WTC11 (cell line): ENCODE data around the gene NAPSA. TPM values are rescaled to one million over a fixed set of nuclear protein-coding genes. Genes with fewer than 3 reads are reported as not detected.

Experiments used
- ATAC-seq: fragments of 200-7000 bp; cut with Tn5 transposase; 2 replicates; pipeline ENCODE4 v1.10.0; 2021; ENCODE audit warnings: mild to moderate bottlenecking, moderate library complexity
- CTCF ChIA-PET: fragments of 300-600 bp; sonication (Branson Sonifier 250); formaldehyde crosslinking; loops from one replicate; lab custom pipeline; 2021; ENCODE audit warnings: antibody characterized with exemption; lab: Charles Lee
- POLR2A ChIA-PET: fragments of 350-600 bp; sonication (Branson Sonifier 250); formaldehyde crosslinking; loops from one replicate; lab custom pipeline; 2021; ENCODE audit warnings: antibody characterized with exemption; lab: Charles Lee
- DNase-seq: peaks from one replicate; pipeline ENCODE4 v3.0.0; 2021; ENCODE audit warnings: low spot score
- H3K27ac Mint-ChIP-seq: 2 replicates; pipeline ENCODE4 v1.8.0; 2021; ENCODE audit warnings: mixed read lengths
- H3K27me3 Mint-ChIP-seq: 2 replicates; pipeline ENCODE4 v1.8.0; 2021; ENCODE audit warnings: low read depth, mild to moderate bottlenecking, moderate library complexity, mixed read lengths
- H3K36me3 Mint-ChIP-seq: 2 replicates; pipeline ENCODE4 v1.8.0; 2021; ENCODE audit warnings: mixed read lengths
- H3K4me1 Mint-ChIP-seq: 2 replicates; pipeline ENCODE4 v1.8.0; 2022; ENCODE audit warnings: mixed read lengths
- H3K4me3 Mint-ChIP-seq: 2 replicates; pipeline ENCODE4 v1.8.0; 2021; ENCODE audit warnings: mild to moderate bottlenecking, moderate library complexity, mixed read lengths
- H3K9me3 Mint-ChIP-seq: 2 replicates; pipeline ENCODE4 v1.8.0; 2021; ENCODE audit warnings: mixed read lengths
- ARID4B ChIP-seq: sonication (generic); formaldehyde crosslinking; IDR thresholded peaks from 2 replicates; pipeline ENCODE4 v1.8.0; 2023; ENCODE audit warnings: missing genetic modification reagents, mild to moderate bottlenecking, borderline replicate concordance
- E2F5 ChIP-seq: sonication (generic); formaldehyde crosslinking; IDR thresholded peaks from 2 replicates; pipeline ENCODE4 v1.8.1; 2022; ENCODE audit warnings: mild to moderate bottlenecking, moderate library complexity, missing genetic modification reagents
- FOXJ3 ChIP-seq: sonication (generic); formaldehyde crosslinking; IDR thresholded peaks from 2 replicates; pipeline ENCODE4 v1.9.0; 2021; ENCODE audit warnings: missing genetic modification reagents, mild to moderate bottlenecking, borderline replicate concordance
- FOXP1 ChIP-seq: sonication (generic); formaldehyde crosslinking; IDR thresholded peaks from 2 replicates; pipeline ENCODE4 v1.8.0; 2022; ENCODE audit warnings: missing genetic modification reagents, mild to moderate bottlenecking, moderate library complexity, borderline replicate concordance
- IRF1 ChIP-seq: sonication (generic); formaldehyde crosslinking; IDR thresholded peaks from 2 replicates; pipeline ENCODE4 v1.8.0; 2023; ENCODE audit warnings: missing genetic modification reagents
- MYBL2 ChIP-seq: sonication (generic); formaldehyde crosslinking; IDR thresholded peaks from 2 replicates; pipeline ENCODE4 v1.8.1; 2023; ENCODE audit warnings: mild to moderate bottlenecking, moderate library complexity, missing genetic modification reagents
- OVOL2 ChIP-seq: fragments of 250-450 bp; sonication (Bioruptor Pico); IDR thresholded peaks from 2 replicates; pipeline ENCODE4 v1.9.0; 2021; ENCODE audit warnings: mild to moderate bottlenecking, borderline replicate concordance
- TP53 ChIP-seq: sonication (generic); formaldehyde crosslinking; IDR thresholded peaks from 2 replicates; pipeline ENCODE4 v1.8.1; 2023; ENCODE audit warnings: mild to moderate bottlenecking, missing genetic modification reagents
- ZNF121 ChIP-seq: sonication (generic); formaldehyde crosslinking; IDR thresholded peaks from 2 replicates; pipeline ENCODE4 v1.8.0; 2023; ENCODE audit warnings: missing genetic modification reagents
- ZNF232 ChIP-seq: sonication (generic); formaldehyde crosslinking; IDR thresholded peaks from 2 replicates; pipeline ENCODE4 v1.8.0; 2022; ENCODE audit warnings: mild to moderate bottlenecking, missing genetic modification reagents
- ZNF281 ChIP-seq: sonication (generic); formaldehyde crosslinking; IDR thresholded peaks from 2 replicates; pipeline ENCODE4 v1.8.0; 2023; ENCODE audit warnings: mild to moderate bottlenecking, missing genetic modification reagents
- ZNF396 ChIP-seq: fragments of 250-450 bp; sonication (Bioruptor Pico); IDR thresholded peaks from 2 replicates; pipeline ENCODE4 v1.8.0; 2021; ENCODE audit warnings: mild to moderate bottlenecking, moderate library complexity, borderline replicate concordance
- ZNF425 ChIP-seq: fragments of 250-450 bp; sonication (Bioruptor Pico); conservative IDR thresholded peaks from 2 replicates; pipeline ENCODE4 v1.9.0; 2021; ENCODE audit warnings: mild to moderate bottlenecking
- ZSCAN18 ChIP-seq: fragments of 250-450 bp; sonication (Bioruptor Pico); IDR thresholded peaks from 2 replicates; pipeline ENCODE4 v2.1.2; 2022; ENCODE audit warnings: mild to moderate bottlenecking, moderate library complexity
- total RNA-seq: library from RNA; stranded (reverse); gene quantifications from 3 replicates; pipeline ENCODE4 v1.2.3, GENCODE V29; 2021

Gene NAPSA
- total RNA-seq, 1 experiment from 2014 or later: 2.7 TPM

GRCh38 chr19:50378169-50378862 is 12.9 kb upstream of the NAPSA start (continued):
- no peak for TF ChIP-seq FOXJ3 (CRISPR knock-in tag)
- no peak for TF ChIP-seq ZSCAN18
- no peak for TF ChIP-seq ZNF281 (CRISPR knock-in tag)
- no peak for TF ChIP-seq FOXP1 (CRISPR knock-in tag)
- no peak for TF ChIP-seq ARID4B (CRISPR knock-in tag)
- TF ChIP-seq OVOL2: no peak
- TF ChIP-seq, all 79 proteins: peak for 0

- ATAC-seq: no peak
- peaks cover 27% of the 10 kb centered on the region for H3K36me3 Mint-ChIP-seq
- no peak for DNase-seq
- no peaks in the 10 kb centered on the region for H3K9me3 Mint-ChIP-seq
- POLR2A ChIA-PET: interaction anchor here (0.7 to 1.0 kb wide), 2 partner anchors 8 to 49 kb away, joined by 3 to 4 read pairs; partner anchors contain the start of gene KCNC3
- H3K27me3 Mint-ChIP-seq: no peaks in the 10 kb centered on the region; the same call in none of the 2 replicates
- H3K27ac Mint-ChIP-seq: no peak overlapping the region; the same call in 1 of the 2 replicates
- H3K4me1 Mint-ChIP-seq: peaks cover 3% of the 10 kb centered on the region; the same call in 1 of the 2 replicates
- CTCF ChIA-PET: interaction anchor here (0.5 to 3.5 kb wide), 7 partner anchors 9 to 118 kb away, joined by 3 to 20 read pairs (median 3); no protein-coding TSS in a partner anchor
- no peak overlapping the region for H3K4me3 Mint-ChIP-seq
- TF ChIP-seq TP53 (CRISPR knock-in tag) (no peak), ZNF396 (CRISPR knock-in tag) (no peak), ZNF121 (CRISPR knock-in tag) (no peak), ZNF232 (CRISPR knock-in tag) (no peak), ZNF425 (CRISPR knock-in tag) (no peak), MYBL2 (CRISPR knock-in tag) (no peak), E2F5 (CRISPR knock-in tag) (no peak), IRF1 (CRISPR knock-in tag) (no peak)
Measured at GRCh38 chr19:50377517-50377916, 12.1 kb upstream of the NAPSA start.
